Thoracic aorta (tissue), 2 donors: ENCODE measurements around the gene GFER. TPM values are rescaled to one million over a fixed set of nuclear protein-coding genes. Genes with fewer than 3 reads are reported as not detected.

Experiments
- ATAC-seq: fragments of 150-250 bp; one replicate; pipeline ENCODE4 v1.8.0; 2017; ENCODE audit warnings: low read depth; ENCODE audit not compliant: insufficient number of reproducible peaks, low FRiP score
- DNase-seq: peaks from one replicate; pipeline ENCODE4 v3.0.0-alpha.2; 2020; ENCODE audit warnings: low spot score
- H3K27ac ChIP-seq, 2 donors: fragments of 200-600 bp; sonication (generic); 1 replicate in 1 of 2; 2 replicates in 1 of 2; pipeline ENCODE4 v1.5.1; 2016; ENCODE audit warnings: mild to moderate bottlenecking in 2 of 2, moderate library complexity in 2 of 2
- H3K27me3 ChIP-seq: fragments of 200-600 bp; sonication (generic); replicated peaks from 2 replicates; pipeline ENCODE4 v1.6.0; 2016; ENCODE audit warnings: mild to moderate bottlenecking; ENCODE audit not compliant: insufficient read depth
- H3K36me3 ChIP-seq: fragments of 200-600 bp; sonication (generic); one replicate; pipeline ENCODE4 v1.5.1; 2016
- H3K4me1 ChIP-seq, 2 donors: fragments of 200-600 bp; sonication (generic); 1 replicate in 1 of 2; 2 replicates in 1 of 2; pipeline versions ENCODE4 v1.5.1 to v1.6.0; 2016; ENCODE audit warnings: low read depth in 2 of 2, mild to moderate bottlenecking in 1 of 2; ENCODE audit not compliant: control insufficient read depth in 1 of 2
- H3K4me3 ChIP-seq: fragments of 200-600 bp; sonication (generic); 2 replicates; pipeline ENCODE4 v1.5.1; 2016; ENCODE audit warnings: mild to moderate bottlenecking
- H3K9me3 ChIP-seq: fragments of 200-600 bp; sonication (generic); 2 replicates; pipeline ENCODE4 v1.5.1; 2016
- CTCF ChIP-seq: fragments of 200-600 bp; sonication (generic); IDR thresholded peaks from one replicate; pipeline ENCODE4 v1.5.1; 2019; ENCODE audit warnings: antibody characterized with exemption
- total RNA-seq, 2 donors: library from RNA; depleted of rRNA; stranded (reverse); fragments of >200 nt; gene quantifications; one replicate each; pipeline versions ENCODE4 v1.1.0 to v1.2.3, GENCODE V29; 2016

The GFER gene
- total RNA-seq, 2 donors from 2014 or later: 12.4 to 14.6 TPM

- DNase-seq (no peak), ATAC-seq (no peak)
- H3K9me3 ChIP-seq: no peaks in the 10 kb centered on the region
- peaks cover 9 to 25% of the 10 kb centered on the region in 2 donors for H3K4me1 ChIP-seq
- H3K27ac ChIP-seq: no peak overlapping the region
- H3K36me3 ChIP-seq: peaks cover 4% of the 10 kb centered on the region
- peak overlapping the region; percentile 65 for H3K4me3 ChIP-seq
- peaks cover 7% of the 10 kb centered on the region for H3K27me3 ChIP-seq
- TF ChIP-seq CTCF: no peak
Observed at GRCh38 chr16:1991588-1991947, 7.6 kb downstream of the GFER start.

- Histone ChIP-seq H3K4me1 (peaks cover 9 to 25% of the 10 kb centered on the region in 2 donors), H3K36me3 (peaks cover 6% of the 10 kb centered on the region), H3K27me3 (peaks cover 7% of the 10 kb centered on the region), H3K27ac (no peak overlapping the region), H3K4me3 (peak overlapping the region; percentile 65), H3K9me3 (no peaks in the 10 kb centered on the region)
- ATAC-seq (peak; percentile 39), DNase-seq (peak; percentile 67)
- no peak for TF ChIP-seq CTCF
Observed at GRCh38 chr16:1991948-1992703, 8.1 kb downstream of the GFER start.

GRCh38 chr16:1992704-1993317 lies 8.8 kb downstream of the GFER start:
- no peak overlapping the region for H3K27ac ChIP-seq
- peaks cover 9 to 25% of the 10 kb centered on the region in 2 donors for H3K4me1 ChIP-seq
- no peak for TF ChIP-seq CTCF
- no peaks in the 10 kb centered on the region for H3K9me3 ChIP-seq
- ATAC-seq (no peak), DNase-seq (no peak)
- H3K4me3 ChIP-seq: peak overlapping the region; percentile 65
- H3K27me3 ChIP-seq: peaks cover 7% of the 10 kb centered on the region
- H3K36me3 ChIP-seq: peaks cover 10% of the 10 kb centered on the region

GRCh38 chr16:1993731-1994131 lies 9.7 kb downstream of the GFER start:
- no peak overlapping the region for H3K27ac ChIP-seq
- ATAC-seq: no peak
- DNase-seq: no peak
- H3K4me3 ChIP-seq: no peak overlapping the region
- H3K4me1 ChIP-seq: peaks cover 9 to 25% of the 10 kb centered on the region in 2 donors
- peaks cover 7% of the 10 kb centered on the region for H3K27me3 ChIP-seq
- no peaks in the 10 kb centered on the region for H3K9me3 ChIP-seq
- peaks cover 18% of the 10 kb centered on the region for H3K36me3 ChIP-seq
- TF ChIP-seq CTCF: no peak

- TF ChIP-seq CTCF: no peak
- no peak overlapping the region for H3K27ac ChIP-seq
- no peaks in the 10 kb centered on the region for H3K9me3 ChIP-seq
- H3K27me3 ChIP-seq: no peaks in the 10 kb centered on the region
- no peak for DNase-seq
- peaks cover 48% of the 10 kb centered on the region for H3K36me3 ChIP-seq
- peaks cover 0 to under 1% of the 10 kb centered on the region in 2 donors for H3K4me1 ChIP-seq
- ATAC-seq: no peak
- H3K4me3 ChIP-seq: no peak overlapping the region
Observed at GRCh38 chr16:1997494-1998359, 13.7 kb downstream of the GFER start.
